Measurements from ENCODE around the gene TEN1. TPM values are rescaled to one million over a fixed set of nuclear protein-coding genes. Genes with fewer than 3 reads are reported as not detected.

The TEN1 gene
- total and polyA plus RNA-seq, 10 donors, result 6.0 to 38.7 (median 17.0) TPM

GRCh38 chr17:76008630-76009425 lies 29.8 kb downstream of the TEN1 start:
- peaks cover 0 to 12% (median 0%) of the 10 kb centered on the region in 6 donors for H3K36me3 ChIP-seq
- no peak overlapping the region for H3K4me3 ChIP-seq
- TF ChIP-seq POLR2A (IDR thresholded peaks at IDR 0.05) (no peak), CTCF (IDR thresholded peaks at IDR 0.05 in 8 of 11, conservative IDR thresholded peaks at IDR 0.05 in 3 of 11) (no peak)
- H3K9me3 ChIP-seq, result no peaks in the 10 kb centered on the region
- 92 to 97% (median 94%) methylated on average over 53 to 56 of the region's 56 CpGs for WGBS, 5 donors
- intact Hi-C loops (cut with DNase I; ENCODE audit: low total_unique reads), result no loop called here
- H3K4me1 ChIP-seq, result peaks cover 7 to 22% (median 14%) of the 10 kb centered on the region in 6 donors
- H3K27ac ChIP-seq, result no peak overlapping the region
- no peaks in the 10 kb centered on the region for H3K27me3 ChIP-seq (replicated peaks in 1 of 7)
- no peak for DNase-seq

- H3K4me3 ChIP-seq, result no peak overlapping the region
- WGBS, 5 donors, result 91 to 95% (median 93%) methylated on average over 17 to 20 of the region's 20 CpGs
- H3K4me1 ChIP-seq, result peaks cover 7 to 22% (median 17%) of the 10 kb centered on the region in 6 donors
- H3K36me3 ChIP-seq, result peaks cover 0 to 6% (median 0%) of the 10 kb centered on the region in 6 donors
- H3K27ac ChIP-seq, result no peak overlapping the region
- intact Hi-C loops (cut with DNase I; ENCODE audit: low total_unique reads), result no loop called here
- no peak for DNase-seq
- TF ChIP-seq POLR2AphosphoS5 (IDR thresholded peaks at IDR 0.05), result no peak
- TF ChIP-seq POLR2A (IDR thresholded peaks at IDR 0.05), result no peak
- no peak for TF ChIP-seq CTCF (IDR thresholded peaks at IDR 0.05 in 8 of 11, conservative IDR thresholded peaks at IDR 0.05 in 3 of 11)
- peaks cover 0 to 4% (median 0%) of the 10 kb centered on the region in 7 donors for H3K27me3 ChIP-seq (replicated peaks in 1 of 7)
- H3K9me3 ChIP-seq, result no peaks in the 10 kb centered on the region
Measured at GRCh38 chr17:76009447-76009846, 30.4 kb downstream of the TEN1 start.

GRCh38 chr17:76009969-76010661 lies 31.1 kb downstream of the TEN1 start:
- no peak overlapping the region for H3K4me3 ChIP-seq
- WGBS, 5 donors, result 75 to 84% (median 78%) methylated on average over 21 of the region's 21 CpGs
- no peak overlapping the region for H3K27ac ChIP-seq
- no peaks in the 10 kb centered on the region for H3K9me3 ChIP-seq
- peaks cover 0 to 11% (median 0%) of the 10 kb centered on the region in 7 donors for H3K27me3 ChIP-seq (replicated peaks in 1 of 7)
- intact Hi-C loops (cut with DNase I; ENCODE audit: low total_unique reads), result no loop called here
- no peak for DNase-seq
- TF ChIP-seq POLR2A (IDR thresholded peaks at IDR 0.05) (no peak), POLR2AphosphoS5 (IDR thresholded peaks at IDR 0.05) (no peak), CTCF (IDR thresholded peaks at IDR 0.05 in 8 of 11, conservative IDR thresholded peaks at IDR 0.05 in 3 of 11) (no peak)
- peaks cover 7 to 22% (median 15%) of the 10 kb centered on the region in 6 donors for H3K4me1 ChIP-seq
- no peaks in the 10 kb centered on the region for H3K36me3 ChIP-seq

GRCh38 chr17:76011951-76012350 lies 32.9 kb downstream of the TEN1 start:
- H3K4me3 ChIP-seq, result no peak overlapping the region
- no peaks in the 10 kb centered on the region for H3K36me3 ChIP-seq
- no peak for DNase-seq
- peaks cover 0 to 22% (median 0%) of the 10 kb centered on the region in 7 donors for H3K27me3 ChIP-seq (replicated peaks in 1 of 7)
- TF ChIP-seq POLR2A (IDR thresholded peaks at IDR 0.05) (no peak), POLR2AphosphoS5 (IDR thresholded peaks at IDR 0.05) (no peak), CTCF (IDR thresholded peaks at IDR 0.05 in 8 of 11, conservative IDR thresholded peaks at IDR 0.05 in 3 of 11) (no peak)
- H3K9me3 ChIP-seq, result no peaks in the 10 kb centered on the region
- 77 to 97% (median 82%) methylated on average over 5 of the region's 5 CpGs for WGBS, 5 donors
- H3K4me1 ChIP-seq, result peaks cover 0 to 16% (median 8%) of the 10 kb centered on the region in 6 donors
- intact Hi-C loops (cut with DNase I; ENCODE audit: low total_unique reads), result no loop called here
- H3K27ac ChIP-seq, result no peak overlapping the region
